ENCODE results near the gene EVC. TPM values are rescaled to one million over a fixed set of nuclear protein-coding genes. Genes with fewer than 3 reads are reported as not detected.
A peak's percentile ranks its signal among the peaks of the same experiment; 100 is the strongest.

Gene EVC
- total RNA-seq, 1 donor from 2014 or later = 13.5 TPM

DNA sequence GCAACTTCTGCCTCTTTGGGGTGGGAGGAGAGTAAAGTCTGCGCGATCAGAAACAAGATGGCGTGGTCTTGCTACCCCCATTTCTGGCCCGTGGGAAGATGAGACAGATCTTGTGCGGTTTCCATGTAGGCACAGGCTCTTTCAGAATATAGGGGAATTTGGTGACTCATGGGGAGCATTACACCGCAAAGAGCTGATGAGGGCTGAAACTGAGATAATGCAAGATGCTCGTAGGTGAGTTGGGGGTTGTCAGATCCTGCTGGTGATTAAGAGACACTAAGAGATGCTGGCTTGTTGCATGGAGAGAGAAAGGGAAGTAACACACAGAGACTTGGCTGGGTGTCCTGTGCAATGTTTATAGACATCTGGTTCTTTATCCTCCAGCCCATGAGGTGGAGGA, 1.5 kb downstream of the EVC start:
- no peak for DNase-seq (ENCODE audit: low read depth)
- TF ChIP-seq, protein P1, sequence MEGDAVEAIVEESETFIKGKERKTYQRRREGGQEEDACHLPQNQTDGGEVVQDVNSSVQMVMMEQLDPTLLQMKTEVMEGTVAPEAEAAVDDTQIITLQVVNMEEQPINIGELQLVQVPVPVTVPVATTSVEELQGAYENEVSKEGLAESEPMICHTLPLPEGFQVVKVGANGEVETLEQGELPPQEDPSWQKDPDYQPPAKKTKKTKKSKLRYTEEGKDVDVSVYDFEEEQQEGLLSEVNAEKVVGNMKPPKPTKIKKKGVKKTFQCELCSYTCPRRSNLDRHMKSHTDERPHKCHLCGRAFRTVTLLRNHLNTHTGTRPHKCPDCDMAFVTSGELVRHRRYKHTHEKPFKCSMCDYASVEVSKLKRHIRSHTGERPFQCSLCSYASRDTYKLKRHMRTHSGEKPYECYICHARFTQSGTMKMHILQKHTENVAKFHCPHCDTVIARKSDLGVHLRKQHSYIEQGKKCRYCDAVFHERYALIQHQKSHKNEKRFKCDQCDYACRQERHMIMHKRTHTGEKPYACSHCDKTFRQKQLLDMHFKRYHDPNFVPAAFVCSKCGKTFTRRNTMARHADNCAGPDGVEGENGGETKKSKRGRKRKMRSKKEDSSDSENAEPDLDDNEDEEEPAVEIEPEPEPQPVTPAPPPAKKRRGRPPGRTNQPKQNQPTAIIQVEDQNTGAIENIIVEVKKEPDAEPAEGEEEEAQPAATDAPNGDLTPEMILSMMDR (conservative IDR thresholded peaks at IDR 0.05; ENCODE audit: low read depth, low read length) = no peak
- peak overlapping the region; percentile 82 for H3K4me3 ChIP-seq (ENCODE audit: low read depth, low read length)

DNA sequence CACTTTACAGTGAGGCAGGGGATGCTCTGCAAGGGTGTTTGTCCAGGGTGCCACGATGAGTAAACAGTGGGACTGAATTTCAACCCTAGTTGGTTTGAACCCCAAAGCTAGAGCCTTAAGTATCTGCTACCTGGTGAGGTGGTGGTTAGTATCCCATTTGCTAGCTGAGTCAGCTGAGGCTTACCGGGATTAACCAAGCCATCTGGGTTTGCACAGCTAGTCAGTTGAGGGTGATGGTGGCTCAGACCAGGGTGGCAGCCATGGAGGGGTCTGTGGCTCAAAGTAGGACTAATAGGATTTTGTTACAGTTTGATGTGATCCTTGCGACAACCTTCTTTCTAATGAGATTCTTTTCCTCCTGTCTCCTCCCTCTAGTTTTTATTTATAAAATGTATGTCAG, 1.9 kb downstream of the EVC start:
- TF ChIP-seq, protein P1 (conservative IDR thresholded peaks at IDR 0.05; ENCODE audit: low read depth, low read length) = no peak
- no peak for DNase-seq (ENCODE audit: low read depth)
- peak overlapping the region; percentile 82 for H3K4me3 ChIP-seq (ENCODE audit: low read depth, low read length)

DNA sequence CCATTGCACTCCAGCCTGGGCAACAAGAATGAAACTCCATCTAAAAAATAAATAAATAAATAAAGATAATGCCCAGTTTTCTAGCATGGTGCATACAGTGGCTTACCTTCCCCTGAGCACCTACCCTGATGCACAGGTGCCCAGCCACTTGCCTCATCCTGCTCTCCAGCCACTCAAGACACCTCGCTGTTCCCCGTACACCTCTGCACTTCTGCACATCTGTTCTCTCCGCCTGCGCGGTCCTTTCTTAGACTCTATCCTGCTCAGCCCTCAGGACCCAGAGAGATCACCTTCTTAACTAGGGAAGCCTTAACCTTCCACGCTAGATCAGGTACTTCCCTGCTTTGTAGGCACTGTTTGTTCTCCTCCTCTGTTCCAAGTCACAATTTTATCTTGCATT, 2.9 kb downstream of the EVC start:
- TF ChIP-seq, protein P1 (conservative IDR thresholded peaks at IDR 0.05; ENCODE audit: low read depth, low read length) = no peak
- DNase-seq (ENCODE audit: low read depth) = no peak
- H3K4me3 ChIP-seq (ENCODE audit: low read depth, low read length) = peak overlapping the region; percentile 41

DNA sequence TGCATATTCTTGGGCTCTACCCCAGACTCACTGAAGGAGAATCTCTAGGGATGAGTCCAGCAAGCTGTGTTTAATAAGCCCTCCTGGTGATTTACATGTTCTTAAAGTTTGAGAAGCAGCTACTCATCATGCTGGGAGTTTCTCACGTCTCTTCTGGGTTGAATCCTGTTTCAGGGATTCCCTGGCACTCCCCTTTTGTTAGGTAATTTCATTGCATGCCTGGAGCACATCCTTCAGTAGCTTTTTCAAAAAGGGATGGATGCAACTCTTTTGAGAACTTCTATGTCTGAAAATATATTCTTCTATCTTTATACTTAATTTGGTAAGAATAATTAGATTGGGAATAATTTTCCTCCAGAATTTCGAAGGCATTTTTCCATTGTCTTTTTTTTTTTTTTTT, 4.4 kb downstream of the EVC start:
- no peak for DNase-seq (ENCODE audit: low read depth)
- TF ChIP-seq, protein P1 (conservative IDR thresholded peaks at IDR 0.05; ENCODE audit: low read depth, low read length) = no peak
- H3K4me3 ChIP-seq (ENCODE audit: low read depth, low read length) = peak overlapping the region; percentile 8

DNA sequence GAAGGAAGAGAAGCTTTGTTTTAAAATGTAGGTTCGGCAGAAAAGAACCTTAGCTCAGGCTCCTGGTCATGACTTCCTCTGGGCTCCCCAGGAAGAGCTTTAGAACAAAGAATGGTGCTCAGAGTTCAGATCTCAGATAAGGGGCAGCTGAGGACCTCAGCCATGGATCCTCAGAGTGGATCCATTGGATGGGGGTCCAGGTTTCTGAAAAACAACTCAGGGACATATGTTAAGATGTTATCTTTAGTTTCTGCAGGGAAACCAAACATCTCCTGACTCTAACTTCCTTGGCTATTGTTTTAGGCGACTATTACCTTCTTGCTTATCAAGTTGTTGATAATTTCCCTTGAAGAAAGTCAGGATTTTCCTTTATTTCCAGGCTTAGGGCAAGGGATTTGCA, 5.4 kb downstream of the EVC start:
- TF ChIP-seq, protein P1 (conservative IDR thresholded peaks at IDR 0.05; ENCODE audit: low read depth, low read length) = no peak
- H3K4me3 ChIP-seq (ENCODE audit: low read depth, low read length) = no peak overlapping the region
- DNase-seq (ENCODE audit: low read depth) = no peak

DNA sequence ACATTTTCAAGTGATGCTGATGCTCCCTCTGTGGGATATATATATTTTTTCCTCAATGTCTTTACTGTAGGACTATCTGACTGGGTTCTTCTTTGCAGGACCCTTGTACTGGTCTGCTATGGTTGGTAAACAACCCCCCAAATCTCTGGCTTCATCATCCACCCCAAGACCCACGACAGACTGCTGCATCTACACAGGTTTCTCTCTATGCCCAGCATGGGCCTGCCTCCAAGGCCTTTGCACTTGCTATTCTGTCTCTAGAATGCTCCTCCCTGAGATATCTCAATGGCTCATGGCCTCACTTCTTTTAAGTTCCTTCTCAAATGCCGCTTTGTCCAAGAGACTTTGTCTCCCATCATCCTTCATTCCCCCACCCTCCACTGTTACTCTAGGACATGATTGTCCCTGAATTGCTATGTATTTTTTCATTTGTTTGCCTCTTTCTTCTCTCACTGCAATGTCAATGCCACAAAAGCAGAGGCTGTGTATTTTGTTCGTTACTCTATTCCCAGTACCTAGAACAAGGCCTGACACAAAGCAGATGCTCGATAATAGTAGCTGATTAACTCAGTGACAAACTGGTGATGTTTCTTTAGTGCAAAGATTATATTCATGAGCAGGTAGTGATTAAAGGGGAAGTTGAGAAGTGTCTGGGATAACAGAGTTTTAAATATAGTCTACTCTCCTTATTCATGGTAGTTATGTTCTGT, 6.6 kb downstream of the EVC start:
- no peak for DNase-seq (ENCODE audit: low read depth)
- TF ChIP-seq, protein P1 (conservative IDR thresholded peaks at IDR 0.05; ENCODE audit: low read depth, low read length) = no peak

DNA sequence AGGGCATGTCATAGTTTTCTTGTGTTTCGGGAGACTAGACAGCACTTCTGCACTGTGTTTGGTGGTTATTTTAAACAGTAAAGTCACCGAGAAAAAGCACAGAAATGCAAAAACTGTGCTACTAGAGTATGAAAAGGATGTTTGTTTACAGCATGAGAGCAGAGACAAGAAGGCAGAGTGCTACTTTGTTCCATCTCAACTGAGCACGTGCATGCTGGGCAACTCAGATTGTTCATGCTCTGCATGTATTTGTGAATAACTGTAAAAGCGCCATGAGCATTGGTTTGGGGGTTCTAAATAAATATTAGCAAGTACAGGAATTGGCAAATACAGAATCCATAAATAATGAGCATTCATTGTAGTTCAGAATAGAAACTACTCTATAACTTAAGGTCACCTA, 7.4 kb downstream of the EVC start:
- no peak for DNase-seq (ENCODE audit: low read depth)
- TF ChIP-seq, protein P1 (conservative IDR thresholded peaks at IDR 0.05; ENCODE audit: low read depth, low read length) = no peak
- no peak overlapping the region for H3K4me3 ChIP-seq (ENCODE audit: low read depth, low read length)

More for the DNA sequence above, 6.6 kb downstream of the EVC start:
- H3K4me3 ChIP-seq (ENCODE audit: low read depth, low read length) = peak overlapping the region; percentile 4
